H1 (cell line): ENCODE results near the gene FKRP.

Experiments
- BRCA1 ChIP-seq: IDR thresholded peaks from 2 replicates; pipeline ENCODE4 v1.6.1; 2012; ENCODE audit warnings: low read depth, low read length, improper control_type of control experiment
- CTCF ChIP-seq, 3 experiments: IDR thresholded peaks; 1 replicate in 2 of 3; 2 replicates in 1 of 3; pipeline versions ENCODE4 v1.5.1 to v1.6.1; 2011; ENCODE audit warnings: low read length in 3 of 3, mild to moderate bottlenecking in 3 of 3, inconsistent platforms in 2 of 3, low read depth in 1 of 3, moderate library complexity in 1 of 3; ENCODE audit not compliant: insufficient read depth in 1 of 3; ENCODE audit errors: control extremely low read depth in 1 of 3
- EZH2 ChIP-seq: fragments of 200-600 bp; sonication (generic); IDR thresholded peaks from 2 replicates; pipeline ENCODE4 v1.7.1; 2012; ENCODE audit warnings: low read depth, mild to moderate bottlenecking, moderate library complexity, low read length, inconsistent platforms; ENCODE audit not compliant: severe bottlenecking
- FOSL1 ChIP-seq: IDR thresholded peaks from 2 replicates; pipeline ENCODE4 v1.6.1; 2011; ENCODE audit warnings: mild to moderate bottlenecking, low read depth, low read length, moderate library complexity; ENCODE audit not compliant: insufficient read depth
- PHF8 ChIP-seq: fragments of 200-600 bp; sonication (generic); conservative IDR thresholded peaks from 2 replicates; pipeline ENCODE4 v1.7.1; 2012; ENCODE audit warnings: low read depth, mild to moderate bottlenecking, inconsistent platforms, low read length, moderate library complexity
- RAD21 ChIP-seq, 2 experiments: IDR thresholded peaks in 1 of 2; conservative IDR thresholded peaks in 1 of 2; 2 replicates each; pipeline ENCODE4 v1.6.1; 2011; ENCODE audit warnings: low read depth in 2 of 2, low read length in 2 of 2, improper control_type of control experiment in 1 of 2, inconsistent platforms in 1 of 2, mild to moderate bottlenecking in 1 of 2, moderate library complexity in 1 of 2
- ZNF274 ChIP-seq: IDR thresholded peaks from 2 replicates; pipeline ENCODE4 v1.7.0; 2012; ENCODE audit warnings: low read length, borderline replicate concordance; ENCODE audit errors: extremely low read depth

- TF ChIP-seq CTCF (IDR thresholded peaks at IDR 0.05; ENCODE audit: control extremely low read depth in 1 of 3, insufficient read depth in 1 of 3, low read depth in 1 of 3, low read length in 3 of 3) (no peak), BRCA1 (no peak), RAD21 (IDR thresholded peaks at IDR 0.05 in 1 of 2, conservative IDR thresholded peaks at IDR 0.05 in 1 of 2; ENCODE audit: low read depth in 2 of 2, low read length in 2 of 2) (no peak), ZNF274 (no peak), PHF8 (no peak), FOSL1 (no peak), EZH2 (no peak)
Observed at GRCh38 chr19:46720503-46721239, 25.2 kb upstream of the FKRP start.
